Measurements from ENCODE around the gene VCX3A.
"Not testable (repeated sequence)": the region's sequence is repeated elsewhere in the genome, so short reads cannot be mapped to it uniquely, and the experiment has no call there.

Gene VCX3A

DNA sequence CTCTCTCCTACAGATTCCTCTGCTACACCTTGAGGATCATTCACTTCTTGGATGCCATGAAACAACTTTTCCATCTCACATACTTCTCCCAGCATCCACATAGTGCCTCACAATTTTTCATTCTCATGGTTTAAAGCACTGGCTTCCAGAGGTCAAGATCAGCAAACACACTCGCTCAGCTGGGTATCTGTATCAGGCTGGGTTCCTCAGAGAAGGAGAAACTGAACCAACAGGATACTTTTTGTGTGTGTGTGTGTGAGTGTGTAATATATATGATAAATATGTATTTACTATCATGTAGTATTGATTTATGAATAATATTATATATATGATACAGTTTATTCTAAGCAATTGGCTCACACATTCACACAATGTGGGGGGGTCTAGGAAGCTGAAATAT is at the start of gene VCX3A:
Gene VCX3A (minus strand): TSS at position 101 of the 400 bp plus-strand sequence. CDS start 621 bp downstream, outside the sequence.
- DNase-seq (ENCODE audit: extremely low read depth, low read depth): not testable (repeated sequence)

DNA sequence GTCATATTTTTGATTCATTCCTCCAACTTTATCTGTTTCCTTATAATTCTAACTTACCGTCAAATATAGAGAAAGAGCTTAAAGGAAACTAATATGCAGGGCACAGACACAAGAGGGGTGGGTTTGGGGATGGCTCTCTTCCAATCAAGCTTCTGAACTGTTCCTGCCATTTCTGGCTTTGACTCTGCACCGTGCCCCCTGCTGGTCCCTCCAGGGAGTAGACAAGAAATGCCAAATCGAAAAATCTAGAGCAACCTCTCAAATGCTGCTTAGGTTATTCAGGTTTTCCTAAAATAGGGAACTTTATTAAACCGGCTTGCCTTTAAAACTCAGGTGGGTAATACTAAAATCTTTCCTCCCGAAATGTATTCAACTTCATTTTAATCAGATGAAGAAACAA is 39.8 kb upstream of the VCX3A start:
- TF ChIP-seq, protein P1, sequence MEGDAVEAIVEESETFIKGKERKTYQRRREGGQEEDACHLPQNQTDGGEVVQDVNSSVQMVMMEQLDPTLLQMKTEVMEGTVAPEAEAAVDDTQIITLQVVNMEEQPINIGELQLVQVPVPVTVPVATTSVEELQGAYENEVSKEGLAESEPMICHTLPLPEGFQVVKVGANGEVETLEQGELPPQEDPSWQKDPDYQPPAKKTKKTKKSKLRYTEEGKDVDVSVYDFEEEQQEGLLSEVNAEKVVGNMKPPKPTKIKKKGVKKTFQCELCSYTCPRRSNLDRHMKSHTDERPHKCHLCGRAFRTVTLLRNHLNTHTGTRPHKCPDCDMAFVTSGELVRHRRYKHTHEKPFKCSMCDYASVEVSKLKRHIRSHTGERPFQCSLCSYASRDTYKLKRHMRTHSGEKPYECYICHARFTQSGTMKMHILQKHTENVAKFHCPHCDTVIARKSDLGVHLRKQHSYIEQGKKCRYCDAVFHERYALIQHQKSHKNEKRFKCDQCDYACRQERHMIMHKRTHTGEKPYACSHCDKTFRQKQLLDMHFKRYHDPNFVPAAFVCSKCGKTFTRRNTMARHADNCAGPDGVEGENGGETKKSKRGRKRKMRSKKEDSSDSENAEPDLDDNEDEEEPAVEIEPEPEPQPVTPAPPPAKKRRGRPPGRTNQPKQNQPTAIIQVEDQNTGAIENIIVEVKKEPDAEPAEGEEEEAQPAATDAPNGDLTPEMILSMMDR (IDR thresholded peaks at IDR 0.05; ENCODE audit: low read depth, low read length): no peak
- DNase-seq (ENCODE audit: extremely low read depth, low read depth): no peak

DNA sequence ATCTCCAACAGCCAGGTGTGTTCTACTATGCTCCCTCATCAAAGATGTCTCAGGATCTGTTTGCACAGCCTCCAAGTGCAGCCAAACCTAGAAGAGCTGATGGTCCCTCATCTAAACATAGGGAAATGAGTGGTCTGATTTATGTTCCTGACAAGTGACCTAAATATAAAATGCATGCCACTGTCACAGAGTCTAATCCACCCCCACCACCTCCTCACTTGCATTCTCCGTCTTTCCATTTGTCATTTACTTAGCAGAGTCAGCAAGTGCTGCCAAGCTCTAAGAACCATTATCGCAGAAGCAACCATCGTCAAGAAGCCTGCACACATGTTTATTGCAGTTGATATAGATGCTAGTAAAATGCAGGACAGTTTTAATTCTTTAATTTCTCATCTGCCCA is 33.1 kb upstream of the VCX3A start:
- TF ChIP-seq, protein P1 (IDR thresholded peaks at IDR 0.05; ENCODE audit: low read depth, low read length): no peak
- no peak for DNase-seq (ENCODE audit: extremely low read depth, low read depth)

DNA sequence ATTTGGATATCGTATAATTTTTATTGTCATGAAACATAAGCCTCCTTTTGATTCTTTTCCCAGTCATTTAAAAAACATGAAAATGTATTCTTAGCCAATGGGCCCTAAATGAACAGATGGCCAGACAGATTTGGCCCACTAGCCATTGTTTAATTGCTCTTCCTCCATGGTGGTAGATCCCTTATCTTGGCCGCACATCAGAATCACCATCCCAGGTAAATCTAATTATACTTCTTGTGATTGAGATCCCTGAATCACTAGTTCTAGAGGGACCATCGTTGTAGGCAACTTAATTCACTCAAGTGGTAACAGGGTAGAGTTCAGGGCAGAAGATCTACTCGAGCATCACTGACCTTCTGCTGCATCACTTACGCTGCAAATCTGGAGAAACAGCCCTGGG is 24.1 kb upstream of the VCX3A start:
- no peak for DNase-seq (ENCODE audit: extremely low read depth, low read depth)
- TF ChIP-seq, protein P1 (IDR thresholded peaks at IDR 0.05; ENCODE audit: low read depth, low read length): no peak

DNA sequence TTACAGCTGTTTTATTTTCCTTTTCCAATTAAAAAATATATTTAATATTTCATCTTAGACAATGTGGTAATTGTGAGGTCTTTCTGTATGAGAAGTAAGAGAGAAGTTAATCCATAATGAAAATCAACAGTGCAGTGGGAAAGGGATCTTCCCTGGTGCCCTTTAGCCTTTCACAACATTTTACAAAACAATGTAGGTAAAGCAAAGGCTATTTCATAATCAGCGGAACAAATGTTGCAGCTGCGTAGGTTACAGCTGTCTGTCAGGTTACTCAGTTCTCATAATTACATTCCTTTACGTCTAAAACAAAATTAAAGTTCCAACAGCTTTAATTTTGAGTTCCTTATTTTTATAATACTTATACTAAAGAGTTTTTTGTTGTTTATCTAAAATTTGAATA is 22.8 kb upstream of the VCX3A start:
- TF ChIP-seq, protein P1 (IDR thresholded peaks at IDR 0.05; ENCODE audit: low read depth, low read length): no peak
- no peak for DNase-seq (ENCODE audit: extremely low read depth, low read depth)

DNA sequence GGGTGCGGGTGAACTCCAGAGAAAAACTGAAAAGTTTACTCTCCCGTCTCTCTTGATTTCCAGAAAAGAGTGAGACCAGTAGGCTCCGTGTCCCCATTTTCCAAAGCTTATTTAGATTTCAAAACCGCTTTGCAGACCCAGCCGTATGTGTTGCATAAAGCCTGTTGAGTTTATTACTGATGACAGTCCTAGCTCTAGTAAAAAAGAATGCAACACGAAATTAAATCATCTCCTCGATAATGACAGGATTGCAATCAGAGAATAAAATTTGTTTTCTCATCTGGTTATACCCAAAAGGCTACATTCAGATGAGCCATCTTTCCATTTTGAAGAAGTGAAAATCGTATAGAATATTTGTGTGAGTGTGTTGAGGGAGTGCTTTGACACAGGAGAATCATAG is 16.1 kb upstream of the VCX3A start:
- TF ChIP-seq, protein P1 (IDR thresholded peaks at IDR 0.05; ENCODE audit: low read depth, low read length): no peak
- no peak for DNase-seq (ENCODE audit: extremely low read depth, low read depth)

DNA sequence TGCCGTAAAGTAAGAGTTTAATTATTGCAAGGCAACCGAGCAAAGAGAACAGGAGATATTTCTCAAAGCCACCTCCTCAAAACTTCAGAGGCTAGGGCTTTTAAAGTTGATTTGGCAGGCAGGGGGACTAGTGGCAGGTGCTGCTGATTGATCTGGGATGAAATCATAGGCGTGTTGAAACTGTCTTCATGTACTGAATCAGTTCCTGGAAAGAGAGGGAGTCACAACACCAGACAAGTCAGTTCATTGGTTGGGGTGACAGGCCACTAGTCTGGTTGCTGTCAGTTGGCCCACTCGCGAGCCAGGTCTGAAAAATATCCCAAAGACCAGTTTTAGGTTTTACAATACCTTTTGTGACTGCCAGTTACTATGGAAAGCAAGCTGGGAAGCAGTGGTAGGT is 10.8 kb upstream of the VCX3A start:
- no peak for DNase-seq (ENCODE audit: extremely low read depth, low read depth)
- TF ChIP-seq, protein P1 (IDR thresholded peaks at IDR 0.05; ENCODE audit: low read depth, low read length): no peak

DNA sequence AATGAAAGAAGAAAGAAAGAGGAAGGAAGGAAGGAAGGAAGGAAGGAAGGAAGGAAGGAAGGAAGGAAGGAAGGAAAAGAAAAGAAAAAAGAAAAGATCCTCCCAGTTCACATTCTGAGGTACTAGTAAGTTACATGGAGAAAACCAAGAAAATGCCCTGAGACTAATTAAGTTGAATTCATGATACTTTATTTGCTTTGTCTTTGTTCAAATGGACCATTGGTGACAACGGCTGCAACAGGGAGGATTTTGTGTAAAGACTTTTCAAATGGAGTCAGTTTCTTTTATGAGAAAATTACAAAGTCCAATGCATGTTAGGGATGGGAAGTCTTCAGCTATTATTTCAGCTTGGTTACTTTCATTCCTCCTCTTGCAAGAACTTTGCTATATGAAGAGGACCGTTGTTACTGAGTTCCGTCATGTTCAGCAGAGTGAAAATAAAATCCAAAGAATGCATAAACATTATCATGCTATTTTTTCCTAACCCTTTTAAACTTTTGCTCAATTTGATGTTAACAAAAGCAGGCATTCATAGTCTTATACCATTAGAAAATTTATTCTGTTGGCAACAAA is 8.3 kb downstream of the VCX3A start:
- DNase-seq (ENCODE audit: extremely low read depth, low read depth): no peak
- TF ChIP-seq, protein P1 (IDR thresholded peaks at IDR 0.05; ENCODE audit: low read depth, low read length): no peak

All from AG09319 (cell line).